ENCODE data around the gene TSPAN9. TPM values are rescaled to one million over a fixed set of nuclear protein-coding genes. Genes with fewer than 3 reads are reported as not detected.

Gene TSPAN9
- total RNA-seq, 4 donors from 2014 or later, result 15.7 to 32.6 (median 26.2) TPM

DNA sequence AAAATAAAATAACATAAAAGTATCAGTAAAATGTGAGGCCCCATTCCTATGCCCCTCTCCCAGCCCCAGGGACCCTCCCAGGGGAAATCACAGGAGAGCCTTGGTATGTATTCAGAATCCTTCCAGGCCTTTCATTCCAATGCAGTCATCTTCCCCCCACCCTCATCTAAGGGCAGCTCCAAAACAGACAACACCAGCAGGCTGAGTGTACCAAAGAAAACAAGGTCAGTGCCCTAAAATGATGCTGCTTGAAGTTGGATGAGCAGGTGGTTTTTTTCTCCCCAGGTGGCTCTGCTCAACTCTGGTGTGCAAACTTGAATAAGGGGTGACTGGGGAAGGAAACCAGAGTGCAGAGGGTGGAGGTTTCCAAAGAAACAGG lies 56.2 kb downstream of the TSPAN9 start:
- H3K36me3 ChIP-seq, result peaks cover 0 to 6% (median 0%) of the 10 kb centered on the region in 3 donors
- H3K27ac ChIP-seq, result no peak overlapping the region
- no peak for DNase-seq (ENCODE audit: low spot score in 2 of 2)
- no peaks in the 10 kb centered on the region for H3K27me3 ChIP-seq
- TF ChIP-seq POLR2A (IDR thresholded peaks at IDR 0.05), result no peak
- no peak for TF ChIP-seq EP300 (IDR thresholded peaks at IDR 0.05)
- TF ChIP-seq, protein P1, sequence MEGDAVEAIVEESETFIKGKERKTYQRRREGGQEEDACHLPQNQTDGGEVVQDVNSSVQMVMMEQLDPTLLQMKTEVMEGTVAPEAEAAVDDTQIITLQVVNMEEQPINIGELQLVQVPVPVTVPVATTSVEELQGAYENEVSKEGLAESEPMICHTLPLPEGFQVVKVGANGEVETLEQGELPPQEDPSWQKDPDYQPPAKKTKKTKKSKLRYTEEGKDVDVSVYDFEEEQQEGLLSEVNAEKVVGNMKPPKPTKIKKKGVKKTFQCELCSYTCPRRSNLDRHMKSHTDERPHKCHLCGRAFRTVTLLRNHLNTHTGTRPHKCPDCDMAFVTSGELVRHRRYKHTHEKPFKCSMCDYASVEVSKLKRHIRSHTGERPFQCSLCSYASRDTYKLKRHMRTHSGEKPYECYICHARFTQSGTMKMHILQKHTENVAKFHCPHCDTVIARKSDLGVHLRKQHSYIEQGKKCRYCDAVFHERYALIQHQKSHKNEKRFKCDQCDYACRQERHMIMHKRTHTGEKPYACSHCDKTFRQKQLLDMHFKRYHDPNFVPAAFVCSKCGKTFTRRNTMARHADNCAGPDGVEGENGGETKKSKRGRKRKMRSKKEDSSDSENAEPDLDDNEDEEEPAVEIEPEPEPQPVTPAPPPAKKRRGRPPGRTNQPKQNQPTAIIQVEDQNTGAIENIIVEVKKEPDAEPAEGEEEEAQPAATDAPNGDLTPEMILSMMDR (IDR thresholded peaks at IDR 0.05), result no peak
- H3K4me1 ChIP-seq, result peaks cover 0 to 65% (median 29%) of the 10 kb centered on the region in 4 donors
- no peaks in the 10 kb centered on the region for H3K9me3 ChIP-seq
- no peak overlapping the region for H3K4me3 ChIP-seq

DNA sequence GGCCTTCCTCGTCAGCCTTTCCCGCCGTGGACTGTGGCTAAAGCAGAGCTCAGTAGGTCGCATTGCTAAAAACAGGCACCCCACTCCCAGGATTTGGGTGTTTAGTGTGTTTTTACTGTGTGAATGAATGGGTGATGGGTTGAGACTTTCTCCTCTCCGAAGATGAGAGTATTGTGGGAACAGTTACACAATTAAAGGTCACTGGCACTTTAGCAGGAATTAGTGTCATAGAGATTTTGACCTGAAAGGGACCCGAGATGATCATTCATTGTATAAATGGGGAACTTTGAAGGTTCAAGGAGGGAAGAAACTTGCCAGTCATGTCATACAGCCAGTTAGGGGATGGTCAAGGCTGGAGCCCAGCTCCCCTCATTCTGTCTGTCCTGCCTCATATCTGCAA lies 56.9 kb downstream of the TSPAN9 start:
- H3K4me1 ChIP-seq, result peaks cover 0 to 71% (median 29%) of the 10 kb centered on the region in 4 donors
- WGBS, 2 donors, result 62 to 77% methylated on average over 6 of the region's 6 CpGs

DNA sequence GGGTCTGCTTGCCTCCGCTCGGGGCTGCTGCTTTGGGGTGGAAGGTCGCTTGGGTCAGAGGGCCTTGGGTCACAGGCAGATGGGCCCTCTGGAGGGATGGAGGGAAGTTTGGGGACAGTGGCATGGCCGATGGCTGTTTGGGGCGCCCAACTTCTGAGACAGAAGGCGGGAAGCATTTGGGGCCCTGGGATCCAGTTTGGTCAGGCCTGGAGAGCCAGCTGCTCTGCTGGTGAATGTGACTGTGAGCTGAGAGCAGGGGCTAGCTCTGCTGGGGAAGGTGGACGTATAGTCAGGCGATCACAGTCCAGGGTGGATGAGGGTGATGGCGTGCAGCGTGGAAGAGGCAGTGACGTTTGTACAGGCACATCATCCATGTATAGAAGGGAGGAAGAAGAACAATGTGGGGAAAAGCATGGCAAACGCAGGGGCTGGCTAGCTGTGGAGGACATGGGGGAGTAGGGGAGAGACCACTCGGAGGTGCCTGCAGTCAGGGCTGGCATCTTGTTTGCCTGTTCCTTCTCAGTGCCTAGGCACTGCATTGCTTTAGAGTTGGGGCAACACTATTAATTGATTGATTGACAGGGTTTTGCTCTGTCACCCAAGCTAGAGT lies 57.5 kb downstream of the TSPAN9 start:
- Histone ChIP-seq H3K4me1 (peaks cover 0 to 72% (median 29%) of the 10 kb centered on the region in 4 donors), H3K4me3 (no peak overlapping the region), H3K27ac (no peak overlapping the region), H3K9me3 (no peaks in the 10 kb centered on the region), H3K36me3 (peaks cover 0 to 6% (median 0%) of the 10 kb centered on the region in 3 donors), H3K27me3 (no peaks in the 10 kb centered on the region)
- WGBS, 2 donors, result 85 to 86% methylated on average over 13 of the region's 13 CpGs
- DNase-seq (ENCODE audit: low spot score in 2 of 2), result no peak
- TF ChIP-seq POLR2A (IDR thresholded peaks at IDR 0.05) (no peak), EP300 (IDR thresholded peaks at IDR 0.05) (no peak)
- TF ChIP-seq, protein P1 (IDR thresholded peaks at IDR 0.05), result no peak

More for the DNA sequence above, 56.9 kb downstream of the TSPAN9 start:
- Histone ChIP-seq H3K9me3 (no peaks in the 10 kb centered on the region), H3K27me3 (no peaks in the 10 kb centered on the region), H3K4me3 (no peak overlapping the region), H3K36me3 (peaks cover 0 to 6% (median 0%) of the 10 kb centered on the region in 3 donors), H3K27ac (no peak overlapping the region)
- no peak for DNase-seq (ENCODE audit: low spot score in 2 of 2)
- TF ChIP-seq, protein P1 (IDR thresholded peaks at IDR 0.05), result no peak
- no peak for TF ChIP-seq POLR2A (IDR thresholded peaks at IDR 0.05)

DNA sequence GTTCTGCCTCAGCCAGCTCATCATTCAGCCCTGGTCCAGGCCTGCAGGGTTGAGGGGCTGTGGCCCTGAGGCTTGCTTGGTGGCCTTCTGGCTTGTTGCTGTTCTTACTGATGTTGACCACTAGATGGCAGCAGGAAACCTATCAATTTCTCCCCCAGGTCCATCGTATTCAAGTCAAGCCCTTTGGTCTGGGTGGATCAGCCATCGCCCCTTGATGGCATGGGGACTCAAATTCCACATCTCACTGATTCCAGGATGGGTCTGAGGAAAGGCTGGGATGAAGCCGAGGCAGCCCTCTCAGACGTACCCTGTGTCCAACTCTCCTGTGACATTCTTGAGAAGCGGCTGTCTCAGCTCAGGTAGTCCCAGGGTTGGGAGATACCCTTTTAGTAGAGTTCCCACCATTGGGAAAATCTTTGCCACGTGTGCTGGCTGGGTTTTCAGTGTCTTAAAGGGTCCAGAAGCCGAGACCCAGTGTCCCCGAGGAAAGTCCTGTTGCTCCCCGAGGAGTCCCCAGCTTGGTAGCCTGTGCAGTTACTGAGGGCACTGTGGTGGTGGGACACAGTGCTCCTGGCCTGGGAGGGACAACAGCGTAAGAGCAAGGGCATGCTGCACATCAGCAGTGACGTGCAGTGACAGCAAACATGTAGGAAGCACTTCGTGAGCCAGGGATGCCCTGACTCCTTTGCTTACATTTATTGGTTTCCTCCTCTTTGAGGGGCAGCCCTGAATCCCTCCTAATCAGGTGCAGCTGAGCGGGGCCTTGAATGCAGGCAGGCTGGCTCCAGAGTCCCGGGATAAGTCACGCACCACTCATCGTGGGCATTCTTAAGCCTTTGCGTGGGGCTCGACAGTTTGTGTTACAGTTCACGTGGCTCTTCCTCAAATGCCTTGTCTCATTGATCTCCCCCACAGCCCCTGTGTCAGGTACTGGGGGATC lies 58.6 kb downstream of the TSPAN9 start:
- TF ChIP-seq, protein P1 (IDR thresholded peaks at IDR 0.05), result peak; percentile 67 to 91 (median 79)
- no peak for TF ChIP-seq POLR2A (IDR thresholded peaks at IDR 0.05)
- peaks cover 0 to 66% (median 23%) of the 10 kb centered on the region in 4 donors for H3K4me1 ChIP-seq
- DNase-seq (ENCODE audit: low spot score in 2 of 2), result peak in 1 of 2 donors; percentile 52

More for the DNA sequence above, 58.6 kb downstream of the TSPAN9 start:
- Histone ChIP-seq H3K9me3 (no peaks in the 10 kb centered on the region), H3K36me3 (peaks cover 0 to 6% (median 0%) of the 10 kb centered on the region in 3 donors), H3K4me3 (no peak overlapping the region), H3K27me3 (no peaks in the 10 kb centered on the region), H3K27ac (no peak overlapping the region)
- WGBS, 2 donors, result 74 to 77% methylated on average over 18 of the region's 19 CpGs

All from tibial nerve (tissue), 4 donors.